ENCODE measurements around the gene CDC42BPA.

The CDC42BPA gene

DNA sequence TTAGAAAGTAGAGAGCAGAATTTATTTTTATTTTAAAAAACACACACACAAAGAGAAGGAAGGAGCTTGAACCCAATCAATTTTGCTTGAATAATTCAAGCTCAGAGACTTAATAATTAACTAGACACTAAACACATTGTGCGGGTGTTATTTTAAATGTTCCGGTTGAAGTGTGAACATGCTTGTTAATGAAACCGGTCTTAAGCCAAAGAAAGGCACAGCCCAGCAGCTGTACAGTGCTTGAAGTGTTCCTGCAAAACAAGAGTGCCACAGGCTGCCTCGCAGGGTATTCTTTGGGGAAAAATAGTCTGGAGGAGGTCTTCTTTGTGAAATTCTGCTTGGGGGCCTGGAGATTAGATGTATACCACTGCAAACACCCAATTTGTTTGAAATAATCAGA lies 2.2 kb upstream of the CDC42BPA start:
- H3K27ac ChIP-seq = no peak overlapping the region
- TF ChIP-seq, protein P1, sequence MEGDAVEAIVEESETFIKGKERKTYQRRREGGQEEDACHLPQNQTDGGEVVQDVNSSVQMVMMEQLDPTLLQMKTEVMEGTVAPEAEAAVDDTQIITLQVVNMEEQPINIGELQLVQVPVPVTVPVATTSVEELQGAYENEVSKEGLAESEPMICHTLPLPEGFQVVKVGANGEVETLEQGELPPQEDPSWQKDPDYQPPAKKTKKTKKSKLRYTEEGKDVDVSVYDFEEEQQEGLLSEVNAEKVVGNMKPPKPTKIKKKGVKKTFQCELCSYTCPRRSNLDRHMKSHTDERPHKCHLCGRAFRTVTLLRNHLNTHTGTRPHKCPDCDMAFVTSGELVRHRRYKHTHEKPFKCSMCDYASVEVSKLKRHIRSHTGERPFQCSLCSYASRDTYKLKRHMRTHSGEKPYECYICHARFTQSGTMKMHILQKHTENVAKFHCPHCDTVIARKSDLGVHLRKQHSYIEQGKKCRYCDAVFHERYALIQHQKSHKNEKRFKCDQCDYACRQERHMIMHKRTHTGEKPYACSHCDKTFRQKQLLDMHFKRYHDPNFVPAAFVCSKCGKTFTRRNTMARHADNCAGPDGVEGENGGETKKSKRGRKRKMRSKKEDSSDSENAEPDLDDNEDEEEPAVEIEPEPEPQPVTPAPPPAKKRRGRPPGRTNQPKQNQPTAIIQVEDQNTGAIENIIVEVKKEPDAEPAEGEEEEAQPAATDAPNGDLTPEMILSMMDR (IDR thresholded peaks at IDR 0.05) = no peak
- no peak for TF ChIP-seq ZFX (IDR thresholded peaks at IDR 0.05; ENCODE audit: borderline replicate concordance)

DNA sequence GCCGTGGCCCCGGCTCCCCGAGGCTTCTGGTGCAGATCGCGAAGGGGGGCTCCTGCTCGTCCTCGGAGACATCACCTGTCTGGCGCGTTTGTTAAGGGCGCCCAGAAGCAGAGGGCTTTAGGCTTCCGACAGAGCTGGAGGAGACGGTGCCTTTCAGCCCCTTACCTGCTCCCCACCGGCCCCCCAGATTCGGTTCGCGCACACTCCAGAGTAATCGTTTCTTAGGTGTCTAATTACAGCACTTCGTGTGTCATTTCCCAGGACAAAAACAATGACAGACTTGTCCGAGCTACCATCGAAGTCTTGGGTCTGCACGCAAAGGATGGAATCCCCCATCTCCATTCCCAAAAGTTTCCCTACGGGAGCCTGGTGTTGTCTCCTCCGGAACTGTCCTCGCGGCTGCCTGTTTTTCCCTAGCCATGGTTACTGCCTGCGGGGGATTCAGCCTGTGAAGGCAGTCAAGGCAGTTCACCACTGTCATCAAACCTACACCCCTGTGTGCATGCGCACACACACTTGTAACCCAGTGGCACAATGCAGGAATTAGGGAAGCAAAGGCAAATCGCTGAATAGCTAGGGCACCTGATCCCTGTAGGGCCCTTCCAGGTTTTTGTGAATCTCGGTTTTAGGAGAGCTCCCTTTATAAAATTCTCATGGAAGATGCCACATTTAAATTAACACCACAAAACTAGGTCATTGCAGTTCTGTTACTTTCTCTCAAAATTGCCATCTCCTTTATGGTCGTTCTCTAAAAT lies 738 bp upstream of the CDC42BPA start:
- peak overlapping the region; percentile 82 for H3K27ac ChIP-seq
- no peak for TF ChIP-seq ZFX (IDR thresholded peaks at IDR 0.05; ENCODE audit: borderline replicate concordance)
- TF ChIP-seq, protein P1 (IDR thresholded peaks at IDR 0.05) = no peak

GRCh38 chr1:227317523-227318015 lies 723 bp downstream of the CDC42BPA start:
- TF ChIP-seq, protein P1 (IDR thresholded peaks at IDR 0.05) = peak; percentile 41
- no peak for TF ChIP-seq ZFX (IDR thresholded peaks at IDR 0.05; ENCODE audit: borderline replicate concordance)

GRCh38 chr1:227317011-227317451 lies 1.3 kb downstream of the CDC42BPA start:
- TF ChIP-seq, protein P1 (IDR thresholded peaks at IDR 0.05) = no peak
- TF ChIP-seq ZFX (IDR thresholded peaks at IDR 0.05; ENCODE audit: borderline replicate concordance) = no peak
- H3K27ac ChIP-seq = peak overlapping the region; percentile 82

More at GRCh38 chr1:227317523-227318015, 723 bp downstream of the CDC42BPA start:
- H3K27ac ChIP-seq = peak overlapping the region; percentile 82

DNA sequence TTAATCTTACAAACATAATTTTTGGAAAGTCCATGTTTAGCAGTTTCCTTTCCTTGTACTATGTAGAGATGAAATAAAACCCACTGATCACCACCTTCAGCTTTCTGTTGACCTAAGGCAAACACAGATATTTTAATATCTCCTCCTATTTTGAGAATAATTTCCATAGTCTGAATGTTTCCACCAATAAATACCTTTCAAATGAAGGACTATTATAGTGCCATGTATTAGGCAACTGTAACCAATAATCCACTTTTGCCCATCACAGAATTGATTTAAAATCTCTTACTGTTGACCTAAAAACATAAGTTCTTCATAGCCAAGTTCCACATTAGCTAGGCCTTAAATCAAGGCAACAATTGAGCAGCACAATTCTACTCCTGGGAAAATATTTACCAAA lies 1.8 kb downstream of the CDC42BPA start:
- no peak overlapping the region for H3K27ac ChIP-seq
- TF ChIP-seq ZFX (IDR thresholded peaks at IDR 0.05; ENCODE audit: borderline replicate concordance) = no peak
- TF ChIP-seq, protein P1 (IDR thresholded peaks at IDR 0.05) = no peak

DNA sequence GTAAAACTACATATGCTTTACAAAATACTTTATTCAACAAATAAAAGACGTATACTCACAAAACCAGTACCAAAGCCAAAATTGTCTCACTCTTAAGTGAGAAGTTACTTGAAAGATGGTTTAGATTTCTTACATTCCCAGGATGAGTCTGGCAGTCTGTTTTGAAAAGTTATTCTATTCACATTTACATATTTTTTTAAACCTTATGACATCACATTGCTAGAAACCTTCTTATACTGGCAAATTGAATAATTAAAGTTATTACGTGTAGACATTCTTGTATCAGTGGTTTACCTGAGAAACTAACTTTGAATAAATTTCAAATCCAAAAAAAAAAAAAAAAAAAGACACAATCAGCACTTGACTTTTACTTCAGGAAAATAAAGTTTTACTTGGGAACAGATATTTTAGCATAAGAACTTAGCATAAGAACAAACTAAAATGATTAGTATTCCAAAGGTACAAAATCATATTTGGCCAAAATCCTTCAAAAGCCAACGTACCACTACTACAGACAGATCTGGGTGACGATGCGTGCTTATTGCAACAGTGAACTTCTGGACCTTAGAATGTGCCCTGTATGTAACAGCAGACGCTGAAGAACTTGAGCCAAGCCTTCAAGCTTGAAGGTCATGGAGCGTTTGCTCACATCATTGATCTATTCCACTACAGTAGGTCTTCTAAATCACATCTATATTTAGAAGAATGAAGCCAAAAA lies 2.5 kb downstream of the CDC42BPA start:
- TF ChIP-seq ZFX (IDR thresholded peaks at IDR 0.05; ENCODE audit: borderline replicate concordance) = no peak
- TF ChIP-seq, protein P1 (IDR thresholded peaks at IDR 0.05) = no peak
- no peak overlapping the region for H3K27ac ChIP-seq

Data from 22Rv1 (cell line).